GM23248 (cell line): ENCODE measurements around the gene PLA2G4D. TPM values are rescaled to one million over a fixed set of nuclear protein-coding genes. Genes with fewer than 3 reads are reported as not detected.

Experiments
- DNase-seq: peaks from one replicate; pipeline ENCODE4 v3.0.0-alpha.2; 2015
- H2AFZ ChIP-seq: fragments of 200-600 bp; sonication (generic); 2 replicates; pipeline ENCODE4 v1.6.1; 2016; ENCODE audit warnings: antibody characterized with exemption
- H3F3A ChIP-seq: fragments of 200-600 bp; sonication (generic); 2 replicates; pipeline ENCODE4 v1.6.1; 2016; ENCODE audit warnings: mild to moderate bottlenecking, antibody characterized with exemption, mixed run types; ENCODE audit not compliant: insufficient read depth
- H3K27ac ChIP-seq: fragments of 200-600 bp; sonication (generic); 2 replicates; pipeline ENCODE4 v1.5.1; 2016; ENCODE audit warnings: mild to moderate bottlenecking
- H3K27me3 ChIP-seq: fragments of 200-600 bp; sonication (generic); replicated peaks from 2 replicates; pipeline ENCODE4 v1.6.1; 2016; ENCODE audit warnings: mild to moderate bottlenecking; ENCODE audit not compliant: insufficient read depth
- H3K36me3 ChIP-seq: fragments of 200-600 bp; sonication (generic); 2 replicates; pipeline ENCODE4 v1.6.1; 2016; ENCODE audit warnings: low read depth, mild to moderate bottlenecking
- H3K4me1 ChIP-seq: fragments of 200-600 bp; sonication (generic); 2 replicates; pipeline ENCODE4 v1.6.1; 2016; ENCODE audit warnings: mild to moderate bottlenecking; ENCODE audit not compliant: insufficient read depth
- H3K4me2 ChIP-seq: fragments of 200-600 bp; sonication (generic); one replicate; pipeline ENCODE4 v1.6.1; 2016; ENCODE audit warnings: mild to moderate bottlenecking; ENCODE audit not compliant: unreplicated experiment
- H3K4me3 ChIP-seq: fragments of 200-600 bp; sonication (generic); 2 replicates; pipeline ENCODE4 v1.5.1; 2016; ENCODE audit warnings: mild to moderate bottlenecking
- H3K79me2 ChIP-seq: fragments of 200-600 bp; sonication (generic); 2 replicates; pipeline ENCODE4 v1.6.1; 2016; ENCODE audit warnings: mild to moderate bottlenecking; ENCODE audit not compliant: insufficient read depth
- H3K9ac ChIP-seq: fragments of 200-600 bp; sonication (generic); 2 replicates; pipeline ENCODE4 v1.6.1; 2016; ENCODE audit warnings: mild to moderate bottlenecking
- H3K9me2 ChIP-seq: fragments of 200-600 bp; sonication (generic); 2 replicates; pipeline ENCODE4 v1.6.1; 2016; ENCODE audit warnings: mixed run types, mild to moderate bottlenecking, moderate library complexity; ENCODE audit not compliant: insufficient read depth
- H3K9me3 ChIP-seq: fragments of 200-600 bp; sonication (generic); one replicate; pipeline ENCODE4 v1.6.1; 2017; ENCODE audit warnings: low read depth
- H4K20me1 ChIP-seq: fragments of 200-600 bp; sonication (generic); 2 replicates; pipeline ENCODE4 v1.6.0; 2016; ENCODE audit not compliant: insufficient read depth
- EZH2 ChIP-seq: fragments of 200-600 bp; sonication (generic); IDR thresholded peaks from 2 replicates; pipeline ENCODE4 v1.6.1; 2018; ENCODE audit warnings: antibody characterized with exemption, mild to moderate bottlenecking; ENCODE audit not compliant: insufficient read depth, poor library complexity, severe bottlenecking
- EZH2phosphoT487 ChIP-seq: fragments of 200-600 bp; sonication (generic); IDR thresholded peaks from 2 replicates; pipeline ENCODE4 v1.6.1; 2018; ENCODE audit warnings: antibody characterized with exemption, moderate library complexity, mild to moderate bottlenecking, low read depth; ENCODE audit not compliant: insufficient read depth
- WGBS, 2 experiments: methylation state at CpG; one replicate each; pipeline ENCODE4 v1.1.6; 2015 to 2017; ENCODE audit warnings: low lambda C conversion rate in 2 of 2, low coverage in 1 of 2; ENCODE audit errors: missing lambda C conversion rate in 2 of 2; 5-methylcytosine and 5-hydroxymethylcytosine counted together
- in situ Hi-C: fragments of 300-500 bp; cut with MboI; formaldehyde crosslinking; loops from 2 replicates; pipeline ENCODE4 v1.15.0; 2020
- polyA plus RNA-seq: library from polyadenylated mRNA; unstranded; fragments of >200 nt; fragmentation: Nextera tagmentation; extraction: Ambion mirVana; gene quantifications from 2 replicates; pipeline ENCODE4 v1.2.1, GENCODE V29; 2016
- total RNA-seq: library from RNA; depleted of rRNA; stranded (reverse); fragments of >200 nt; shearing (Covaris generic); gene quantifications from 2 replicates; pipeline ENCODE4 v1.2.3, GENCODE V29; 2014

The PLA2G4D gene
- total and polyA plus RNA-seq, 2 experiments from 2014 or later: not detected

DNA sequence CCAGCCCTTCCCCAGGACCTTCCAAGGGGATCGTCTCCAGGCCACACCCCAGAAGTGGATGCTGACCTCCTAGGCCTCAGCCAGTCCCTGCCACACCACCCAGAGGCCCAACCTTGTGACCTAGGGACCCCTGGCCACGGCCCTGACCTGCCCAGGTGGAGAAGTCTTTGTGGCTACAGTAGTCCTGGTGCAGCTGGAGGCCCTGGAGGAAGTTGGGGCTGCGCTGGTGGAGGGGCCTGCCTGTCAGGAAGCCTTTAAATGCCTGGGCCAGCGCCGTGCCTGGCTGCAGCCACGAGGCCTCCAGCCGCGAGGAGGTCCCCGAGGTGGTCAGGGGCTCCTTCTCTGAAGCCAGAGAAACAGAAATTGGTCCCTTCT is 23.4 kb downstream of the PLA2G4D start:
- Histone ChIP-seq H3K9me3 (no peaks in the 10 kb centered on the region), H3K9me2 (no peaks in the 10 kb centered on the region), H3K27ac (no peak overlapping the region), H3K36me3 (no peaks in the 10 kb centered on the region), H4K20me1 (no peaks in the 10 kb centered on the region), H3K27me3 (peaks cover 23% of the 10 kb centered on the region; the same call in 1 of the 2 replicates), H3K4me2 (no peak overlapping the region), H2AFZ (no peak overlapping the region), H3K9ac (no peak overlapping the region), H3K79me2 (no peaks in the 10 kb centered on the region), H3K4me1 (no peaks in the 10 kb centered on the region), H3F3A (no peaks in the 10 kb centered on the region), H3K4me3 (no peak overlapping the region)
- WGBS, 2 experiments: 68 to 76% methylated on average over 9 of the region's 9 CpGs
- no peak for DNase-seq
- TF ChIP-seq EZH2phosphoT487 (no peak), EZH2 (no peak)
- in situ Hi-C loops: no loop called here

DNA sequence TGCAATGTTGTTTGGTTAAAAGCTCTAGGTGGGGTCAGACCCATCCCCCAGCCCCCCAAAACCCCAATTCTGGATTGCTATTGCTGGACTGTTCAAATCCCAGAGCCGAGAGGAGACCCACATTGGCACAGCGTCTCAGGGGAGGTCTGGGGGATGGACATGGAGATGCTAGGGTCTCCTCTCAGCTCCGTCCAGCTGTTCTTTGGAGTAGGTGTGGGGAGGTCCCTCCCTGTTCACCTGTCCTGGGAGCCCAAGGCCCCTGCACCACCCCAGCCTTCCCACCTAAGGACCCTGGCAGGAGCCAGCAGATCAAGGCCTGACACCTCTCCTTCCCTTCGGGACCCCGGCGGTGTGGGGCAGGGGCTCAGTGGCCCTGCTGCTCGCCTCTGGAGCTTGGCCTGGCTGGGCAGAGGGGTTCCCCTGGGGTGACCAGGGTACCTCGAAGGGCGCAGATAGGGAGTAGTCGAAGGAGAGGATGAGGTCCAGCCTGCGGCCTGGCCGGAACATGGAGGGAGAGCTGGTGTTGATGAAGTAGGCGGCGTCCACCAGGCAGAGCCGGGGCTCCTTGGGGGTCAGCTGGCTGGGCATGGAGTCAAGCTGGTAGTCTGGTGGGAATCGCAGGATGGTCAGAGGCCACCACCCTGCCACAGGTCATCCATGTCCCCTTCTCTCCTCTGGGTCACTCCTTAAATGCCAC is 23.9 kb downstream of the PLA2G4D start:
- no peaks in the 10 kb centered on the region for H3F3A ChIP-seq
- peaks cover 22% of the 10 kb centered on the region; the same call in 1 of the 2 replicates for H3K27me3 ChIP-seq
- H3K9ac ChIP-seq: no peak overlapping the region
- H3K4me2 ChIP-seq: no peak overlapping the region
- no peaks in the 10 kb centered on the region for H3K9me2 ChIP-seq
- H3K79me2 ChIP-seq: no peaks in the 10 kb centered on the region
- H3K36me3 ChIP-seq: no peaks in the 10 kb centered on the region
- H3K27ac ChIP-seq: no peak overlapping the region
- no peaks in the 10 kb centered on the region for H3K9me3 ChIP-seq
- H3K4me1 ChIP-seq: no peaks in the 10 kb centered on the region
- no peaks in the 10 kb centered on the region for H4K20me1 ChIP-seq
- TF ChIP-seq EZH2phosphoT487 (no peak), EZH2 (no peak)
- in situ Hi-C loops: no loop called here
- H2AFZ ChIP-seq: no peak overlapping the region
- 75% methylated on average over 16 of the region's 16 CpGs for WGBS, 2 experiments
- DNase-seq: no peak
- no peak overlapping the region for H3K4me3 ChIP-seq

- no peak overlapping the region for H3K9ac ChIP-seq
- H3K9me2 ChIP-seq: no peaks in the 10 kb centered on the region
- TF ChIP-seq EZH2phosphoT487 (no peak), EZH2 (no peak)
- in situ Hi-C loops: no loop called here
- no peak for DNase-seq
- 57 to 65% methylated on average over 17 of the region's 17 CpGs for WGBS, 2 experiments
- H4K20me1 ChIP-seq: no peaks in the 10 kb centered on the region
- no peak overlapping the region for H3K4me3 ChIP-seq
- no peaks in the 10 kb centered on the region for H3F3A ChIP-seq
- H3K27ac ChIP-seq: no peak overlapping the region
- no peak overlapping the region for H2AFZ ChIP-seq
- H3K27me3 ChIP-seq: peaks cover 29% of the 10 kb centered on the region; the same call in 1 of the 2 replicates
- H3K36me3 ChIP-seq: no peaks in the 10 kb centered on the region
- no peaks in the 10 kb centered on the region for H3K9me3 ChIP-seq
- H3K79me2 ChIP-seq: no peaks in the 10 kb centered on the region
- no peaks in the 10 kb centered on the region for H3K4me1 ChIP-seq
- H3K4me2 ChIP-seq: no peak overlapping the region
Observed at GRCh38 chr15:42069496-42070278, 24.7 kb downstream of the PLA2G4D start.

DNA sequence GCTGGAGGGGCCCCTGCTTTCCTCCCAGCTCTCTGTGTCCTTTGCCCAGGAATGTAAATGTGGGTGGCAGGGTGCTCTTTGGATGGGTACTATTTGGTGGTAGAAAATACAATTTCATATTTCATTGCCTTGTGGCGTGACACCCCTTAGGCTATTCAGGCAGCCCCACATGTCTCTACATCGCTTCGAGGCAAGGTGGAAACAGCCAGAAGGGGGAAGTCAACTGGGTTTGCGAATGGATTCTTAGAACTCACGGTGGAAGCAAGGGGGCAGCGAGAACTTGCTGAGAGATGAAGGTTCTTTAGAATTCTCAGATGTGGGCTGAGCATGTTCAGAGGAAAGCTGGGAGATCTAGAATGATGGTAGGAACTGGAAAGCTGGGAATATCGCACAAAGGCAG is 25.3 kb downstream of the PLA2G4D start:
- Histone ChIP-seq H3K27me3 (peaks cover 28% of the 10 kb centered on the region; the same call in 1 of the 2 replicates), H3K79me2 (no peaks in the 10 kb centered on the region)
- in situ Hi-C loops: no loop called here

More for the DNA sequence above, 25.3 kb downstream of the PLA2G4D start:
- no peak for DNase-seq
- no peak overlapping the region for H3K4me3 ChIP-seq
- no peaks in the 10 kb centered on the region for H3F3A ChIP-seq
- no peak overlapping the region for H3K4me2 ChIP-seq
- TF ChIP-seq EZH2 (no peak), EZH2phosphoT487 (no peak)
- H3K36me3 ChIP-seq: no peaks in the 10 kb centered on the region
- H3K9me2 ChIP-seq: no peaks in the 10 kb centered on the region
- H2AFZ ChIP-seq: no peak overlapping the region
- no peak overlapping the region for H3K9ac ChIP-seq
- no peaks in the 10 kb centered on the region for H3K9me3 ChIP-seq
- H4K20me1 ChIP-seq: no peaks in the 10 kb centered on the region
- WGBS, 2 experiments: 76 to 83% methylated on average over 7 of the region's 7 CpGs
- H3K27ac ChIP-seq: no peak overlapping the region
- no peaks in the 10 kb centered on the region for H3K4me1 ChIP-seq
